Esophagus squamous epithelium (tissue), 4 donors: ENCODE results near the gene HOXD10.

ENCODE experiments used
- POLR2A ChIP-seq, 4 donors: fragments of 450-650 bp; IDR thresholded peaks; one replicate each; pipeline ENCODE4 v1.6.1; 2017; ENCODE audit warnings: antibody characterized with exemption in 4 of 4, mild to moderate bottlenecking in 4 of 4, moderate library complexity in 3 of 4
- TF ChIP-seq, protein P1 (sequence below), 6 experiments: fragments of 450-650 bp in 4 of 6; fragments of 200-600 bp in 2 of 6; sonication (generic) in 2 of 6; IDR thresholded peaks; one replicate each; pipeline ENCODE4 v1.5.1; 2016 to 2019; ENCODE audit warnings: antibody characterized with exemption in 6 of 6, mild to moderate bottlenecking in 4 of 6, moderate library complexity in 4 of 6

DNA sequence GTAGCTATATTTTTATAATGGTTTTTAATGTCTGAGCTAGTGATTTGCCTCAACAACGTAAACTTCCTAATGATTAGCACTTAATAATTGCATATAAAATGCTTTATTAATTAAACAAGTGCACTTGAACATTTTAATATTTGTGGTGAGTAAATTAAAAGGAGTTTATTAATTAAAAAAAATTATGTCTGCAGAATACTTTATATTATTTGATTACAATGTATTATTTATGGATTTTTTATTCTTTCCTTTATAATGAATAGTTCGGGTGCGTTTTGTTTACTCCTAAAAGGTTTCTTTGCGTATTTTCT, 15.2 kb downstream of the HOXD10 start:
- no peak for TF ChIP-seq POLR2A (IDR thresholded peaks at IDR 0.05)
- TF ChIP-seq, protein P1, sequence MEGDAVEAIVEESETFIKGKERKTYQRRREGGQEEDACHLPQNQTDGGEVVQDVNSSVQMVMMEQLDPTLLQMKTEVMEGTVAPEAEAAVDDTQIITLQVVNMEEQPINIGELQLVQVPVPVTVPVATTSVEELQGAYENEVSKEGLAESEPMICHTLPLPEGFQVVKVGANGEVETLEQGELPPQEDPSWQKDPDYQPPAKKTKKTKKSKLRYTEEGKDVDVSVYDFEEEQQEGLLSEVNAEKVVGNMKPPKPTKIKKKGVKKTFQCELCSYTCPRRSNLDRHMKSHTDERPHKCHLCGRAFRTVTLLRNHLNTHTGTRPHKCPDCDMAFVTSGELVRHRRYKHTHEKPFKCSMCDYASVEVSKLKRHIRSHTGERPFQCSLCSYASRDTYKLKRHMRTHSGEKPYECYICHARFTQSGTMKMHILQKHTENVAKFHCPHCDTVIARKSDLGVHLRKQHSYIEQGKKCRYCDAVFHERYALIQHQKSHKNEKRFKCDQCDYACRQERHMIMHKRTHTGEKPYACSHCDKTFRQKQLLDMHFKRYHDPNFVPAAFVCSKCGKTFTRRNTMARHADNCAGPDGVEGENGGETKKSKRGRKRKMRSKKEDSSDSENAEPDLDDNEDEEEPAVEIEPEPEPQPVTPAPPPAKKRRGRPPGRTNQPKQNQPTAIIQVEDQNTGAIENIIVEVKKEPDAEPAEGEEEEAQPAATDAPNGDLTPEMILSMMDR (IDR thresholded peaks at IDR 0.05): no peak
